IPS-11a (cell line): ENCODE measurements around the gene APBB3.
A peak's percentile ranks its signal among the peaks of the same experiment; 100 is the strongest.

ENCODE experiments used
- H3K4me3 ChIP-seq: one replicate; pipeline ENCODE4 v1.5.1; 2013; ENCODE audit warnings: low read depth, low read length, control low read depth

The APBB3 gene

DNA sequence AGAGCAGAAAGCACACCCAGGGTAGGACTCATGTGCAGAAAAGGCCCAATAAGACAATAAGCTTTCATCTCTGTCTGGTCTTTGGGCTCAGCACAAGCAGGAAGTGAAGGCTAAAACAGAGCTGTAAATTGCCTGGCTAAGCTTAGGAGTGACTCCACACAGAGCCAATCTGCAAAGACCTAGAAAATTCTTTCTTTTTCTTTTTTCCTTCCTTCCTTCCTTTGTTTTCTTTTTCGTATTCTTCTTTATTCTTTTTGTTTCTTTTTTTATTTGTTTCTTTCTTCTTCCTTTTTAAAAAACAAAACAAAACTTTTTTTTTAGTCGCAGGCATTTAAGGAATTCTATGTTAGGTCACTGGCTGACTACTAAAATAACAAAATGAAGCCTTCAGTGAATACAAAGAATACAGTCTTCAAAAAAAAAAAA, 12.4 kb upstream of the APBB3 start:
- no peak overlapping the region for H3K4me3 ChIP-seq

DNA sequence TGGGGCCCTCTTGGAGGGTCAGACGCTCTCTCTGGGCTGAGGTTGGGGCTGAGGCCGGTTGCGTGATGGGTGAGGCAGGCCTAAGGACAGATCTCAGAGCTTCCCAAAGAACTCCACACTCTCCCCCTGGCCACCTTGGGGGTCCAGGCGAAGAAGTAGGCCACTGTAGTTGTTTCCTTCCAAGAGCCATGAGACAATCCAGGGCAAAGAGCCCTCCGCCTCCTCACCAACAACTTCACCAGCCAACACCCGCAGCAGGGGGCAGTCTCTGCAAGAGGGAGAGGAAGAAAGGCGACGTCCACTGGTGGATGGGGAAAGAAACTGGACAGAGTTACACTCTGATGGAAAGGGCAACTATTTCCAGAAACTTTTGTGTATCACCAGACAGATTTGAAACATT, 10.9 kb upstream of the APBB3 start:
- H3K4me3 ChIP-seq: no peak overlapping the region

DNA sequence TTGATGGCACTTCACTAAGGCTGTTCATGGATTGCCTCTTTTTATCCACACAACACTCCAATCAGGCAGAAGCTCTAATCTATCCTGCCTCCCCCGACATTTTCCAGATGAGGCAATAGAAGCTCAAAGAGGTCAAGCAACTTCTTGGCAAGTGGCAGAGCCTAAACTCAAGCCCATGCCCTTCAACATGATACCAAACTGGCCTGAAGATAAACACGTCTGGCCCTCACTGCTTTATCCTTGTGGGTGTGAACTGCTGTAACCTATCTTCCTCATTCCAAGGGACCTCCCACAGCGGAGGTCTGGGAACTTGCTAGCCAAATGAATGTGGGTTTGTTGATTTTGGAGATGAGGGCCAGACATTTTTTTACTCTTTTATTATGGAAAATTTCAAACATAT, 9.8 kb upstream of the APBB3 start:
- no peak overlapping the region for H3K4me3 ChIP-seq

DNA sequence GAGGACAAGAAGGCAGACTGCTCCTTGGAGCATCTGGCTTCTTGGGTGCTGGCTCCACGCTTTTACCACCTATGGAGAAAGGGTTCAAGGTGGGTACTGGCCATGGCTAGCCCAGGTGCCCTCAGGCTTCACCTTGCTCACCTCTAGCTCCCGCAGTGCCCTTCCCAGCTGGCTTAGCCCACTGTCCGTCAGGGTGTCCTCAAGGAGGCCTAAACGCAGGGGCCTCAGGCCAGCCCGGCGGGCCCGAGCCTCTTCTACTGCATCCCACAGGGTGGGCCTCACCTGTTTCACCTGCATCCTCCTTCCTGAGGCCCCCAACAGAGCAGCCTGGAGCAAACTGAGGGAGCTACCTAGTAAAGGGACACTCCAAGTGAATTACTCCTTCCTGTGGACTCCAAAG, 9.3 kb upstream of the APBB3 start:
- no peak overlapping the region for H3K4me3 ChIP-seq

DNA sequence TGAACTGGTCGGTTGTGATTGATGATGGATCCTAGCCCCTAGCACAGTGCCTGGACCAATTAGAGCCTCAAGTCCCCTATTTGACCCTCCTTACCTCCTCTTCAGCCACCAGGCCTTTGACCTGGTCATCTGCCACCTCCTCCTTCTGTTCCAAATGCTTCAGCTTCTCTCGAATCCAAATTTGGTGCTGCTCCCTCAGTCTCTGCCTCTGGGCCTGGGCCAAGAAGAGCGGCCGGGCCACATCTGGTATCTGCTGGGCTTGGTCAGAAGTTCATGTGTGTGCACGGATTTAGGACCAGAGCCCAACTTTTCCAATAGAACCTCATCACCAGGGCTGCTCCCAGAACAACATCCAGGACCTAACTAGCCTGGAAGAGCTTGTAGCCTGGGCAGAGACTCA, 6.7 kb upstream of the APBB3 start:
- H3K4me3 ChIP-seq: no peak overlapping the region

DNA sequence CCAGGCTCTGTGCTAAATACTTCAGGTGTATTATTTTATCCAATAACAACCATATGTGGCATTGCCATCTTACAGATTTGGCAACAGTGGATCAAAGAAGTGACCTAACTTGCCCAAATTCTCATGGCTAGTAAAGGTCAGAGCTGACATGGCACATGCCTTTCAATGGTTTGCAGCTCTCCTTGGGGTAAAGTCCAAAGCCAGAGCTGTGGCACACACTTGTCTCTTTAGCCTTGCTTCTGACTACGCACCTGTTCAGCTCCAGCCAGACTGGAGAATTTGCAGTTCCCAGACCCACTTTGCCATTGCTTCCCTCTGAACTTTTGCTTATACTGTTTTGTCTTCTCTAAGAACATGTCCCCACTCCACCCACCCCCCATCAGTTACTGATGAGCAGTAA, 6.1 kb upstream of the APBB3 start:
- no peak overlapping the region for H3K4me3 ChIP-seq

DNA sequence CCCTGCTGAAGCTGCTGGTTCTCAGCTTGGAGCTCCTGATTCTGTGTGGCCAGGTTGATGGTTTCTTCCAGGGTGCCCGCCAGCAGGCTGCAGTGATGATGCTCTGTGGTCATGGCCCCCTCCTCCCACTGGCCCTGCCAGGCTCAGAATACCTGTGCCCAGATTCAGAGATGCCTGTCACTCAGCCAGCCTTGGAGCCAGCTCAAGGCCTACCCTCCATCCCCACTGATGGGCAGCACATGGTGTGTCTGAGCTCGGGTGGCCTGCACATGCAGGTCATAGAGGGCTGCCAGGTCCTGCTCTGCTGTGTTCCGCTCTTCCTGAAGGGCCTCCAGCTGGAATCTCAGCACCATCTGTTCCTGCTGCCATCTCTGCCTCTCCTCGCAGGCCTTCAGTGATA, 5.7 kb upstream of the APBB3 start:
- H3K4me3 ChIP-seq: no peak overlapping the region

DNA sequence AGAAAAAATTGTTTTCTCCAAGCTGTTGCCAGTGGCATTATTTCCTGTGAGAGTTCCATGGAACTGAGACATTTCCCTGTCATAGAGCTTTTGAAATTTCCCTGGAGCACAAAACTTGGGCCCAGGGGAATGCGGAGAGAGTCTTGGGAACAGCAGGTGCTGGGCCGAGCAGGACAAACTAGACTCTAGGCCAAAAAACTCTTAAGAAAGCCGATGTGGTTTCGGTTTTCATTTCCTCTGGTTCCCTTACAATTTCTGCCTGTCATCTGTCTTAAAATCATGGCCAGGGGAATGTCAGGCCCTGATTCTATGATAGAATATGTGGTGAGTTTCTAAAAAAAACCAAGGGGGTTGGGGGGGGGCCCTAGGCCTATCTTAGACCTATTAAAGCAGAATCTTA, 4.8 kb upstream of the APBB3 start:
- no peak overlapping the region for H3K4me3 ChIP-seq

DNA sequence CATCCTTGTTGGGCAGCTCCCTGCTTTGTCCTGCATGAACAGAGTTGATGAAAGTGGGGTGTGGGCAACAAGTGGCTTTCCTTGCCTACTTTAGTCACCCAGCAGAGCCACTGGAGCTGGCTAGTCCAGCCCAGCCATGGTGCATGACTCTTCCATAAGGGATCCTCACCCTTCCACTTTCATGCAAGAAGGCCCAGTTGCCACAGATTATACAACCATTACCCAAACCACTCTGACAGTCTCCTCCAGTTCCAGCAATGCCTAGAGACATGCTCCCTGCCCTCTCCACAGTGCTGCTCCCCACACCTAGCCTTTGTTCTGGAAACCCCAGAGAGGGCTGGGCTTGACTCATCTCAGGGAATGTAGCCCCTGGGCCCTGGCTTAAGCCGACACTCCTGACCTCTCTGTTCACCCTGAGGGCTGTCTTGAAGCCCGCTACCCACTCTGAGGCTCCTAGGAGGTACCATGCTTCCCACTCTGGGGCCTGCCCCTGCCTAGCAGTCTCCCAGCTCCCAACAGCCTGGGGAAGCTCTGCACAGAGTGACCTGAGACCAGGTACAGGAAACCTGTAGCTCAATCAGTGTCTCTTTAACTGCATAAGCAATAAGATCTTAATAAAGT, 4.2 kb upstream of the APBB3 start:
- H3K4me3 ChIP-seq: no peak overlapping the region

DNA sequence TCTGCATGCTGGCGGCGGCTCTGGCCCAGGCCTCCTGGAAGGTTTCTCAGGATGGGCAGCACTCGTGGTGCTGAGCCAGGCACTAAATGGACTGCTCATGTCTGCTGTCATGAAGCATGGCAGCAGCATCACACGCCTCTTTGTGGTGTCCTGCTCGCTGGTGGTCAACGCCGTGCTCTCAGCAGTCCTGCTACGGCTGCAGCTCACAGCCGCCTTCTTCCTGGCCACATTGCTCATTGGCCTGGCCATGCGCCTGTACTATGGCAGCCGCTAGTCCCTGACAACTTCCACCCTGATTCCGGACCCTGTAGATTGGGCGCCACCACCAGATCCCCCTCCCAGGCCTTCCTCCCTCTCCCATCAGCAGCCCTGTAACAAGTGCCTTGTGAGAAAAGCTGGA, 3.5 kb upstream of the APBB3 start:
- no peak overlapping the region for H3K4me3 ChIP-seq

DNA sequence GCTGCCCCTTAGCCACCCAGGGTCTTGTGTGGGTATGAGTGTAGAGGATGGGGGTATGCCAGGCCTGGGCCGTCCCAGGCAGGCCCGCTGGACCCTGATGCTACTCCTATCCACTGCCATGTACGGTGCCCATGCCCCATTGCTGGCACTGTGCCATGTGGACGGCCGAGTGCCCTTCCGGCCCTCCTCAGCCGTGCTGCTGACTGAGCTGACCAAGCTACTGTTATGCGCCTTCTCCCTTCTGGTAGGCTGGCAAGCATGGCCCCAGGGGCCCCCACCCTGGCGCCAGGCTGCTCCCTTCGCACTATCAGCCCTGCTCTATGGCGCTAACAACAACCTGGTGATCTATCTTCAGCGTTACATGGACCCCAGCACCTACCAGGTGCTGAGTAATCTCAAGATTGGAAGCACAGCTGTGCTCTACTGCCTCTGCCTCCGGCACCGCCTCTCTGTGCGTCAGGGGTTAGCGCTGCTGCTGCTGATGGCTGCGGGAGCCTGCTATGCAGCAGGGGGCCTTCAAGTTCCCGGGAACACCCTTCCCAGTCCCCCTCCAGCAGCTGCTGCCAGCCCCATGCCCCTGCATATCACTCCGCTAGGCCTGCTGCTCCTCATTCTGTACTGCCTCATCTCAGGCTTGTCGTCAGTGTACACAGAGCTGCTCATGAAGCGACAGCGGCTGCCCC, 2.9 kb upstream of the APBB3 start:
- H3K4me3 ChIP-seq: no peak overlapping the region

DNA sequence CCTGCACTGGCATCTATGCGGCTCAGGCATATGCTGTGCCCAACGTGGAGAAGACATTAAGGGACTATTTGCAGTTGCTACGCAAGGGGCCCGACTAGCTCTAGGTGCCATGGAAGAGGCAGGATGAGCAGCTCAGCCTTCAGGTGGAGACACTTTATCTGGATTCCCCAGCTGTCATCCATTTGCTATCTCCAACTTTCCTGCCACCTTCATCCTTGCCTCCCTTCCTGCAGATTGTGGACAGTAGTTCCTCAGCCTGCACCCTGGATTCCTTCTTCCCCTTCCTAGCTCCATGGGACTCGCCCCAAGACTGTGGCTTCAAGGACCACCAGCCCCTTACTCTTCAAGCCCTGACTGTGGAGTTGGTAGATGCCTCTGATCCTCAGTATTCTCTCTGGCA, 2.3 kb upstream of the APBB3 start:
- no peak overlapping the region for H3K4me3 ChIP-seq

DNA sequence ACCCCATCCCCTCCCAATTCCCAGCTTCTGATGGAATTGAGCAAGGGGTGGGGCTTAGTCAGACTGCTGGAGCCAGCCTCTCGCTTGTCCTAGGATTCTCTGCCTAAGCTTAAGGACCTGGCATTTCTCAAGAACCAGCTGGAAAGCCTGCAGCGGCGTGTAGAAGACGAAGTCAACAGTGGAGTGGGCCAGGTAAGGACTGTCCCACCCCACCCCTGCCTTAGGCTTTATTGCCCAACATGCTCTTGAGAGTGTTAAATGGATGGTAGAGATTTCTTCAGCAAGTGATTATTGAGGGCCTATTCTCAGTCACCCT, 1.3 kb upstream of the APBB3 start:
- no peak overlapping the region for H3K4me3 ChIP-seq

DNA sequence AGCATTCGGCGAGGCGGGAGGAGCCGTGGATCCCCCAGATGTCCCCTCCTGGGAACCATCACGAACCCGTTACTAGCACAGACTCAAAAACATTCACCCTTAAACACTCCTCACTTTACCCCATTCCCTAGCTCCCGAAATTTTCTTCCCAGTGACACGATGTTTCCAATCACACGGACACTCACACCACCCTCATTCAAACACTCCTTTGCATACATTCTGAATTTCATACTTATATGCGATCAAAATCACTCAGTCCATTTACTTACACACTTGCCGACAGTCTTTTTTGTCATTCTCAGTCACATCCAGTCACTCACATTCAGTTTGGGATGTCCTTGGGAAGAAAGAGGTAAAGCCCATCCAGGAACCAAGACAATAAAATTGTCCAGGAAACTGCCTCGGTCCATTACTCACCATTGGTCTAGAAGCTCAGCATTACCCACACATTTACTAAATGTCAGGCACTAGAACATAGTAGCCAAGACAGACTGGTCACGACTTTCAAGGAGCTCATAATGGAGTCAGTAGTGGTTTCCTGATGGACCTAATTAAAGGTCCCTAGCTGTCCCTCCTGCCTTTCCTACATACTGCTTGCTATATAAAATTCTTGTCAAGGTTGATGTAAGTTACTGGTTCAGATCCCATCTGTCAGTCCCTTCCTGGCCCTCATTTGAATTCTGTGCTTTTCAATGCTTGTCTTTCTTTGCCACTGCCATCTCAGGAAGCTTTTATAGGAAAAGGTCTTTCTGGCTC, 804 bp upstream of the APBB3 start:
- peak overlapping the region; percentile 97 for H3K4me3 ChIP-seq

DNA sequence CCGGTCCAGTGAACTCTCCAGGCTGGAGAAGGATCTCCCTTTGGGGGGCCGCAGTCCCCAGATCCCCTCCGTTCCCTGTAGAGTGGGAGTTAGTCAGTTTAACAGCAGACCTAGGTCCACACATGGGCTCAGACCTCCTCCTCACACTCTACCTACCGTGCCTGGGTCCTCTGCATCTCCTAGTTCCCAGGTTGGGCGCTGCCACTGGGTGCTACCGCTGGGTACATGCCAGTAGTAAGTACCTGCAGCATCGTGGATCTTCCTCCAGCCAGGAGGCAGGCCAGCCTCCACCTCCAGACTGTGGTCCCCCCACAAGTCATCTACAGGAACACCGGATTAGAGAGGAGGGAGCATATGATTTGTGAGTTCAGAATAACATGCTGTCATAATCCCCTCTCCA, 802 bp downstream of the APBB3 start:
- H3K4me3 ChIP-seq: peak overlapping the region; percentile 97

DNA sequence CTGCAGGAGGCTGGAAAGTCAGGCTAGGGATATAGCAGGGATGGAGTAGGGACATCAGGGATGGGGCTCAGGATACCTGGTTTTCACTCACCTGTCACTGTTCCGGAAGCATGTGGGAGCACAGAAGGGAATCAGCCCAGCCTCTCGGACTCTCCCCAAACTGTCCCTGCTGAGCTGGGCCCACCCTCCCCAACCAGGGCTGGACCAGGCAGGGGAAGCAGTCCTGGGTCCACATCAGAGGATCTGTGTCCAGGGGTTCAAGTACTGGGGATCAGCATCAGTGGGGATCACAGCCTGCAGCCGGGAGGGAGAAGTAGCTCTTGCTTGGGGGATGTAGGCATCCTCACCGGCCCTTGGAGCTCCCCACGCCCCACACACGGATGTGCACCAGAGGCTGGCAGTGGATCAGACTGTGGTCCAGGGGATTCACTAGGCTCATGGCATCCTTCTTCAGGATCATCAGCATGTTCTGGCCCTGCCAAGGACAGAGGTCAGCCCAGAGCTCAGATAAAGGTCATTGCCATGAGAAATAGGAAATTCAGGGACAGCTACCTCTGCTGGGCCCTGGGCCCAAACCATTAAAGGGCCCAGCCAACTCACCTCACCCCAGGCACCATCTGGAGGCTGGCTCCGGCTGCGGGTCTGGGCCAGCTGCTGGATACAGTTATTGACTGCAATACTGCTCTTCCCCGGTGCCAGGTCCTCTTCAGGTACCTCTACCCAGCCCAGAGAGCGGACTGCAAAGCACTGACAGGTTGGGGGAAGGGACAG, 2.5 kb downstream of the APBB3 start:
- H3K4me3 ChIP-seq: no peak overlapping the region

DNA sequence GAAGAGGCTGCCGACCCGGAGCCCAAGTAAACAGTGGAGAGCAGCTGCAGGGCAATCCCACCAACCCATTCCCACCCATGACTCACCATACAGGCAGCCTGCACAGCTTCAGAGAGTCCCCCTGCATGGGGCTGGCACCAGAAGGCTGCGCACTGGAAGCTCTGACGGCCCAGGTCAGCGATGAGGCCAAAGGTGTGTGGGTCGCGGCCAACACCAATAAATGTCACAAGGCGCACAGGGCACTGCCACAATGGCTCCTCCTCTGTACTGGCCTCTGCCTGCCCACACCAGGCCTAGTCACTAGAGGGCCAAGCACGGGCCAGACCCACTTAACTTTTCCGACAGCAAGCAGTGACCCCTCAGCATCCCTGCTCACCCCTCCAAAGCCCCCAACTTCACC, 4.2 kb downstream of the APBB3 start:
- H3K4me3 ChIP-seq: no peak overlapping the region

DNA sequence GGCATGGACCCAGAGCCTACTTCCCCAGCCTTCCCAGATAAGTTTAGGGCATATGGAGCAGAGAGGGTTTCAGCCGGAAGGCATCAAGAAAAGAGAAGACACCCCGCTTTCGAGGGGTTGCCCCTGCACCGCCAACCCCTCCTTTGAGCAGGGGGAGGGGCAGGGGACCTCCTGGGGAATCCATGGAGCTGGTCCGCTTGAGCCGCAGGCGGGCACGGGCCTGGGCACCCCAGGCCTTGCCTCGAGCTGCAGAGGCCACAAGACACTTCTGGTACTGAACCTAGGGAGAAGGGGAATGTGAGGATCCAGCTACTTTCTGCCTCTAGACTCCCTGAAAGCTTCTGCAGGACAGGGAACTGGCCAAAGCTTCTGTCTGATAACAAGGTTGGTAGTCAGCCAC, 5.9 kb downstream of the APBB3 start:
- no peak overlapping the region for H3K4me3 ChIP-seq

DNA sequence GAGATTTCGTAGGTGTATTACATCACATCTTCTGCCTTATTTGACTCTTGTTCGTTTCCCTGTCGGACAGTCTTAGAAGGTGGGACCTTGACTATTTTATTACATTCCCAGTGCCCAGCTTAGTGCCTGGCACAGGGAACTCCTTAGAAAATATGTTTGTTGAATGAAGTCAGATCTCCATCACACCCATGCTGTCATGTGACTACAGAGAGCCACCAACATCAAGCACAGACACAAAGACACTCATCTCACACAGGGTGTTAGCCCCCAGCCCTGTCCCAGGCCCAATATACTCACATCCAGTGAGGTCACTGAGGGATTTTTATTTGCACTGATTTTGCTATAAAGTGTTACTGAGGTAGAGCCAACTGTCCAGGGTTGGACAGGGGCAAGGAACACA, 6.4 kb downstream of the APBB3 start:
- peak overlapping the region; percentile 84 for H3K4me3 ChIP-seq

DNA sequence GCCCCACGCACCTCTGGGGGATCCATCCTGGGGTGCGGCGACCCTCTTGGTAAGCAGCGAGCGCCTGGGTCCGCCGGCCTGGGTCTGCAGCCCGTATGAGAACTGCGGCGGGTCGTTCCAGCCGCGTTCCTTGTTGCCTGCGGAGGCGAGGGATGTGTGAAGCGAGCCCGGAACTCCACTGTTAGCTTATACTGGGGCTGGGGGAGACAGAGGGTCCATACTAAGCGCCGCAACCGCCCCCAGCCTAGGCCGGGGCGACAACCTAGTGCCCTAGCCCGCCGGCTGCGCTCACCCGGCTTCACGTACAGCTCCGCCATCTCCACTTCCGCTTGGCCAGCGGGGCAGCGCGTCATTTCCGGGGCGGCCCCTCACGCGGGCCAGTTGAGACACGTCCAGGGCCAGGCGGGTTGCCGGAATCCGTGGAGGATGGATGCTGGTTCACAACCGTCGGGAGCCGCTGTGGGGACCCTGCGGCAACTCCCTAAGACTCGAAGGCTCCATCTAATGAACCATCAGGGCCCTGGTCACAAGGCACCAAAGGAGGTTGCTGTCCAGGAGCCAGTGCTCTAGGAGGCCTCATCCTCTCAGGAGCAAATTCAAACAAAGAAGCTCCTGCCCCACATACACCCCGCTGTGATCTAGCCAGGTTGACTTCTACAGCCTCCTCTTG, 7.1 kb downstream of the APBB3 start, which contains the start of gene SRA1:
Gene SRA1 (minus strand): TSS at position 338 of the 670 bp plus-strand sequence. CDS start 21 bp downstream, at position 317.
- peak within 1 kb of the TSS; percentile 84 for H3K4me3 ChIP-seq

DNA sequence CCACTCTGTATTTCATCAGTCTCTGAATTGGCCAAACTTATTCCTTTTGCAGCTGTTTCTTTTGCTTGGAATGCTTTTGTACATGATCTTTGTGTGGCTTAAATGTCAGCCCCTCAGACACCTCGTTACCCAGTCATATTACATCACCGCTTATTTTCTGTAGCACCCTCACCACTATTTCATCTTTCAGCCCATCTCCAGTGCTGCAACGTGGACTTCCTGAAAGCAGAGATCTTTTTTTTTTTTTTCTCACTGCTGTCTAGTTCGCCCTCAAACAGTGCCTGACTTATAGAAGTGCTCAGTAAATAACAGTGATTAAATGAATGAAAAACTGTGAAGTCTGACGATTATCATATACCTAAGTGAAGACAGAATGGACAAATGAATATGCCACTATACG, 8.0 kb downstream of the APBB3 start:
- peak overlapping the region; percentile 84 for H3K4me3 ChIP-seq
